GM12878 (cell line): ENCODE measurements around the gene SGSH. TPM values are rescaled to one million over a fixed set of nuclear protein-coding genes. Genes with fewer than 3 reads are reported as not detected.

Experiments
- ATAC-seq: fragments of 200-7000 bp; cut with Tn5 transposase; 3 replicates; pipeline ENCODE4 v1.9.1; 2020; ENCODE audit warnings: mild to moderate bottlenecking, moderate library complexity
- BruUV-seq: library from RNA; stranded (reverse); fragments of 400-500 nt; replicated peaks from 2 replicates; lab custom pipeline; 2021; lab: Mats Ljungman, UMichigan
- CTCF ChIA-PET: fragments of 300-600 bp; sonication (Branson Sonifier 250); formaldehyde crosslinking; extraction: SDS; loops from one replicate; lab custom pipeline; 2021; ENCODE audit warnings: inconsistent platforms; lab: Yijun Ruan, JAX
- POLR2A ChIA-PET: fragments of 350-600 bp; formaldehyde crosslinking; extraction: SDS; loops from one replicate; lab custom pipeline; 2021; ENCODE audit warnings: inconsistent platforms; lab: Charles Lee
- RAD21 ChIA-PET: fragments of 300-600 bp; sonication (Branson Sonifier 250); formaldehyde crosslinking; loops from one replicate; lab custom pipeline; 2023; ENCODE audit warnings: antibody characterized with exemption; ENCODE audit not compliant: unreplicated experiment; lab: Charles Lee
- SMC1A ChIA-PET: fragments of 300-600 bp; sonication (Branson Sonifier 250); formaldehyde crosslinking; loops from one replicate; lab custom pipeline; 2023; ENCODE audit not compliant: unreplicated experiment, uncharacterized antibody; lab: Charles Lee
- DNase-seq: peaks from one replicate; pipeline ENCODE4 v3.0.0-alpha.2; 2011; ENCODE audit warnings: low read depth, low spot score
- FAIRE-seq: peaks from 3 replicates; lab custom pipeline; 2011; peaks lifted over from hg19 to GRCh38; lab: Jason Lieb, UNC
- H2AFZ ChIP-seq: 2 replicates; pipeline ENCODE4 v1.6.0; 2011; ENCODE audit warnings: low read depth, low read length, control low read depth; ENCODE audit not compliant: control insufficient read depth
- H3K27ac ChIP-seq: 2 replicates; pipeline ENCODE4 v1.5.1; 2011; ENCODE audit warnings: control low read depth; ENCODE audit not compliant: control insufficient read depth, insufficient read depth
- H3K27me3 ChIP-seq, 2 experiments: replicated peaks in 1 of 2; 2 replicates each; pipeline versions ENCODE4 v1.6.0 to v1.6.1; 2011; ENCODE audit warnings: low read length in 1 of 2; ENCODE audit not compliant: control insufficient read depth in 2 of 2, insufficient read depth in 2 of 2
- H3K36me3 ChIP-seq, 2 experiments: 2 replicates each; pipeline ENCODE4 v1.5.1; 2011; ENCODE audit warnings: low read length in 1 of 2; ENCODE audit not compliant: control insufficient read depth in 2 of 2, insufficient read depth in 2 of 2
- H3K4me1 ChIP-seq: 2 replicates; pipeline ENCODE4 v1.6.1; 2011; ENCODE audit warnings: mild to moderate bottlenecking, low read length, moderate library complexity, mixed read lengths; ENCODE audit not compliant: control insufficient read depth, insufficient read depth
- H3K4me2 ChIP-seq: 2 replicates; pipeline ENCODE4 v1.6.0; 2011; ENCODE audit warnings: control low read depth; ENCODE audit not compliant: control insufficient read depth, insufficient read depth
- H3K4me3 ChIP-seq: fragments of 200-600 bp; sonication (generic); 2 replicates; pipeline ENCODE4 v1.5.1; 2016
- H3K79me2 ChIP-seq: 2 replicates; pipeline ENCODE4 v1.6.0; 2011; ENCODE audit warnings: low read length; ENCODE audit not compliant: control insufficient read depth, insufficient read depth
- H3K9ac ChIP-seq: 2 replicates; pipeline ENCODE4 v1.8.0; 2011; ENCODE audit warnings: low read length, control low read depth, mixed read lengths; ENCODE audit not compliant: control insufficient read depth, insufficient read depth
- H3K9me3 ChIP-seq: replicated peaks from 3 replicates; pipeline ENCODE4 v1.5.1; 2011; ENCODE audit warnings: mild to moderate bottlenecking, low read length; ENCODE audit not compliant: control insufficient read depth, insufficient read depth
- H4K20me1 ChIP-seq: 2 replicates; pipeline ENCODE4 v1.6.0; 2011; ENCODE audit not compliant: control insufficient read depth, insufficient read depth
- DPF2 ChIP-seq: fragments of 450-650 bp; IDR thresholded peaks from 2 replicates; pipeline ENCODE4 v1.6.1; 2017; ENCODE audit warnings: mild to moderate bottlenecking
- GABPA ChIP-seq: IDR thresholded peaks from 2 replicates; pipeline ENCODE4 v1.6.1; 2014; ENCODE audit warnings: antibody characterized with exemption, low read depth, mild to moderate bottlenecking, inconsistent platforms
- NBN ChIP-seq: fragments of 450-650 bp; IDR thresholded peaks from 2 replicates; pipeline ENCODE4 v1.6.1; 2016
- PAX5 ChIP-seq: IDR thresholded peaks from 2 replicates; pipeline ENCODE4 v1.6.1; 2011; ENCODE audit warnings: low read depth, low read length, borderline replicate concordance
- SP1 ChIP-seq: IDR thresholded peaks from one replicate; pipeline ENCODE4 v1.6.1; 2011; ENCODE audit warnings: low read depth, low read length
- WGBS: methylation state at CpG from one replicate; pipeline ENCODE4 v1.1.6; 2016; ENCODE audit warnings: low lambda C conversion rate; ENCODE audit not compliant: insufficient replicate concordance, insufficient coverage; ENCODE audit errors: missing lambda C conversion rate; 5-methylcytosine and 5-hydroxymethylcytosine counted together
- in situ Hi-C: fragments of 300-500 bp; cut with MboI; formaldehyde crosslinking; loops from 9 replicates; pipeline ENCODE4 v1.14.3; 2018; ENCODE audit warnings: mixed read lengths
- intact Hi-C: fragments of 100-400 bp; cut with micrococcal nuclease; formaldehyde crosslinking; loops from one replicate; pipeline ENCODE4 v1.14.2; 2022; ENCODE audit not compliant: unreplicated experiment
- polyA plus RNA-seq, 11 experiments: library from polyadenylated mRNA; depleted of rRNA in 4 of 11; unstranded in 6 of 11; stranded (reverse) in 5 of 11; fragments of >200 nt; fragmentation: Nextera tagmentation in 4 of 11; fragmentation: Illumina TruSeq in 1 of 11; extraction: Ambion mirVana in 4 of 11; extraction: Trizol in 1 of 11; gene quantifications; 1 replicate in 1 of 11; 2 replicates in 10 of 11; pipeline versions ENCODE4 v1.2.1 to v1.2.3, GENCODE V29; 2011 to 2016; ENCODE audit warnings: inconsistent platforms in 2 of 11, missing spikeins in 2 of 11, low read depth in 1 of 11
- total RNA-seq, 4 experiments: library from RNA; depleted of rRNA in 3 of 4; stranded (reverse); fragments of >200 nt in 3 of 4; fragmentation: Illumina TruSeq in 1 of 4; extraction: Trizol in 1 of 4; gene quantifications; 2 replicates each; pipeline versions ENCODE4 v1.2.1 to v1.2.3, GENCODE V29; 2013 to 2021
- TF ChIP-seq, protein P1 (sequence below): fragments of 450-650 bp; IDR thresholded peaks from 2 replicates; pipeline ENCODE4 v1.6.1; 2017; ENCODE audit warnings: mild to moderate bottlenecking, moderate library complexity

SGSH gene
- total and polyA plus RNA-seq, 10 of the 15 experiments (the other 5 are each of a cell fraction or from before 2014, with no cell fraction given) = 0.13 to 17.2 (median 6.0) TPM

DNA sequence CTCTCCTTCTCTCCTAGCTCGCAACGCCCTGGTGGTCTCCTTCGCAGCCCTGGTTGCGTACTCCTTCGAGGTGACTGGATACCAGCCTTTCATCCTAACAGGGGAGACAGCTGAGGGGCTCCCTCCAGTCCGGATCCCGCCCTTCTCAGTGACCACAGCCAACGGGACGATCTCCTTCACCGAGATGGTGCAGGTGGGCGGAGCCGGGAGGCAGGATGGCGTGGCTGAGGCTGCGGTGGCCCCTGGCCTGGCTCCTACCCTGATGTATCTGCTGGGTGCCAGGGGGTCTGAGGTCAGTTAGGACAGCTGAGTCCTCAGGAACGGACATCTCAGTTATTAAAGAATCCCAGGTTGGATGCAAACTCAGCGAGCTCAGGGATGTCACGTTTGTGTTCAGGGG lies 16.8 kb upstream of the SGSH start (continued):
- TF ChIP-seq GABPA = no peak
- no peak for TF ChIP-seq SP1
- TF ChIP-seq NBN = no peak
- TF ChIP-seq, all 136 proteins: peak for 0

DNA sequence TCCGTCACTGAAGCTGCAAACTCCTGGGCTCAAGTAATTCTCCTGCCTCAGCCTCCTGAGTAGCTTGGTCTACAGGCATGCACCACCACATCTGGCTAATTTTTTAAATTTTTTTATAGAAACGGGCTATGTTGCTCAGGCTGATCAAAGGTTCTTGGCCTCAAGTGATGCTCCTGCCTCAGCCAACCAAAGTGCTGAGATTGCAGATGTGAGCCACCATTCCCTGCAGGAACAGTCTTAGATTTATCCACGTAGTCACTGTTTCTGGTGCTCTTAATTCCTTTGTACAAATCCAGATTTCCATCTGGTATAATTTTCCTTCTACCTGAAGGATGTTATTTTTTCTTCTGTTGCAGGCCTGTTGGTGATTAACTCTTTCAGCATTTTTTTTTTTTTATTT lies 13.1 kb upstream of the SGSH start:
- CTCF ChIA-PET = no interaction called here
- Histone ChIP-seq H3K79me2 (no peaks in the 10 kb centered on the region), H3K9me3 (peaks cover 9% of the 10 kb centered on the region; the same call in 2 of the 3 replicates), H3K27me3 (no peaks in the 10 kb centered on the region), H3K9ac (no peak overlapping the region), H3K4me2 (no peak overlapping the region), H4K20me1 (no peaks in the 10 kb centered on the region), H2AFZ (no peak overlapping the region), H3K4me1 (no peaks in the 10 kb centered on the region), H3K36me3 (no peaks in the 10 kb centered on the region), H3K27ac (no peak overlapping the region), H3K4me3 (no peak overlapping the region)
- 47% methylated on average over 3 of the region's 3 CpGs for WGBS
- no TSS peak for BruUV-seq
- TF ChIP-seq DPF2 (no peak), PAX5 (no peak)
- TF ChIP-seq, protein P1, sequence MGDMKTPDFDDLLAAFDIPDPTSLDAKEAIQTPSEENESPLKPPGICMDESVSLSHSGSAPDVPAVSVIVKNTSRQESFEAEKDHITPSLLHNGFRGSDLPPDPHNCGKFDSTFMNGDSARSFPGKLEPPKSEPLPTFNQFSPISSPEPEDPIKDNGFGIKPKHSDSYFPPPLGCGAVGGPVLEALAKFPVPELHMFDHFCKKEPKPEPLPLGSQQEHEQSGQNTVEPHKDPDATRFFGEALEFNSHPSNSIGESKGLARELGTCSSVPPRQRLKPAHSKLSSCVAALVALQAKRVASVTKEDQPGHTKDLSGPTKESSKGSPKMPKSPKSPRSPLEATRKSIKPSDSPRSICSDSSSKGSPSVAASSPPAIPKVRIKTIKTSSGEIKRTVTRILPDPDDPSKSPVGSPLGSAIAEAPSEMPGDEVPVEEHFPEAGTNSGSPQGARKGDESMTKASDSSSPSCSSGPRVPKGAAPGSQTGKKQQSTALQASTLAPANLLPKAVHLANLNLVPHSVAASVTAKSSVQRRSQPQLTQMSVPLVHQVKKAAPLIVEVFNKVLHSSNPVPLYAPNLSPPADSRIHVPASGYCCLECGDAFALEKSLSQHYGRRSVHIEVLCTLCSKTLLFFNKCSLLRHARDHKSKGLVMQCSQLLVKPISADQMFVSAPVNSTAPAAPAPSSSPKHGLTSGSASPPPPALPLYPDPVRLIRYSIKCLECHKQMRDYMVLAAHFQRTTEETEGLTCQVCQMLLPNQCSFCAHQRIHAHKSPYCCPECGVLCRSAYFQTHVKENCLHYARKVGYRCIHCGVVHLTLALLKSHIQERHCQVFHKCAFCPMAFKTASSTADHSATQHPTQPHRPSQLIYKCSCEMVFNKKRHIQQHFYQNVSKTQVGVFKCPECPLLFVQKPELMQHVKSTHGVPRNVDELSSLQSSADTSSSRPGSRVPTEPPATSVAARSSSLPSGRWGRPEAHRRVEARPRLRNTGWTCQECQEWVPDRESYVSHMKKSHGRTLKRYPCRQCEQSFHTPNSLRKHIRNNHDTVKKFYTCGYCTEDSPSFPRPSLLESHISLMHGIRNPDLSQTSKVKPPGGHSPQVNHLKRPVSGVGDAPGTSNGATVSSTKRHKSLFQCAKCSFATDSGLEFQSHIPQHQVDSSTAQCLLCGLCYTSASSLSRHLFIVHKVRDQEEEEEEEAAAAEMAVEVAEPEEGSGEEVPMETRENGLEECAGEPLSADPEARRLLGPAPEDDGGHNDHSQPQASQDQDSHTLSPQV = no peak
- POLR2A ChIA-PET = no interaction called here
- RAD21 ChIA-PET = no interaction called here
- FAIRE-seq = no peak
- SMC1A ChIA-PET = no interaction called here
- no peak for DNase-seq
- intact Hi-C loops (no loop called here), in situ Hi-C loops (no loop called here)
- no peak for ATAC-seq
